DOHH2 (cell line): Measurements from ENCODE around the gene SNX24.

ENCODE experiments used
- CTCF ChIP-seq: fragments of 200-600 bp; sonication (generic); IDR thresholded peaks from one replicate; pipeline ENCODE4 v1.5.1; 2014; ENCODE audit warnings: antibody characterized with exemption, mild to moderate bottlenecking, low read depth, low read length; ENCODE audit not compliant: poor library complexity, severe bottlenecking
- EZH2phosphoT487 ChIP-seq: fragments of 200-600 bp; sonication (generic); IDR thresholded peaks from 2 replicates; pipeline ENCODE4 v1.6.1; 2017; ENCODE audit warnings: borderline replicate concordance, mild to moderate bottlenecking, antibody characterized with exemption, low read length, moderate library complexity, mixed read lengths

GRCh38 chr5:122844910-122845228 is 544 bp upstream of the SNX24 start:
- no peak; the same call in 1 of the 2 replicates for TF ChIP-seq EZH2phosphoT487
- TF ChIP-seq CTCF: no peak
